GM18526 (cell line): Measurements from ENCODE around the gene ZFAND4.

Experiments
- POLR2A ChIP-seq: IDR thresholded peaks from 3 replicates; pipeline ENCODE4 v1.6.1; 2011; ENCODE audit not compliant: insufficient read length; ENCODE audit errors: extremely low read depth

ZFAND4 gene

GRCh38 chr10:45672181-45673073 lies at the start of gene ZFAND4:
TSS of gene ZFAND4 (minus strand) at chr10:45672772. CDS start at chr10:45663725, 9,047 bp downstream.
- peak; percentile 57 for TF ChIP-seq POLR2A

- no peak for TF ChIP-seq POLR2A
Measured at GRCh38 chr10:45675388-45675787, 2.8 kb upstream of the ZFAND4 start.

GRCh38 chr10:45673074-45673648 lies 589 bp upstream of the ZFAND4 start:
- TF ChIP-seq POLR2A: no peak

- no peak for TF ChIP-seq POLR2A
Measured at GRCh38 chr10:45660876-45661411, 11.6 kb downstream of the ZFAND4 start.

GRCh38 chr10:45657033-45657926 lies 15.3 kb downstream of the ZFAND4 start:
- no peak for TF ChIP-seq POLR2A

DNA sequence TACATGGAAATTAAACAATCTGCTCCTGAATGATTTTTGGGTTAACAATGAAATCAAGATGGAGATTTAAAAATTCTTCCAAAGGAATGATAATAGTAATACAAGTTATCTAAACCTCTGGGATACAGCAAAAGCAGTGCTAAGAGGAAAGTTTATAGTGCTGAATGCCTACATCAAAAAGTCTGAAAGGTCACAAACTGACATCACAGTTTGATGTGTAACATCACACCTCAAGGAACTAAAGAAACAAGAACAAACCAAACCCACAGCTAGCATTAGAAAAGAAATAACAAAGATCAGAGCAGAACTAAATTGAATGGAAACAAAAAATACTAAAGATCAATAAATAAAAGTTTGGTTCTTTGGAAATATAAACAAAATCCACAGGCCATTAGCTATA lies 17.4 kb downstream of the ZFAND4 start:
- no peak for TF ChIP-seq POLR2A

DNA sequence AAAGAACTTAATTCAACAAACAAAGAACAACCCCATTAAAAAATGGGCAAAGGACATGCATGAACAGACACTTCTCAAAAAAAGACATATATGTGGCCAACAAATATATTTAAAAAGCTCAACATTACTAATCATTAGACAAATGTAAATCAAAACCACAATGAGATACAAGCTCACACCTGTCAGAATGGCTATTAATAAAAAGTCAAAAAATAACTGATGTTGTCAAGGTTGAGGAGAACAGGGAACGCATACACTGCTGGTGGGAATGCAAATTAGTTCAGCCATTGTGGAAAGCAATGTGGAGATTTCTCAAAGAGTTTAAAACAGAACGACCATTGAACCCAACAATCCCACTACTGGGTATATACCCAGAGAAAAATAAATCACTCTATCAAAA lies 19.1 kb downstream of the ZFAND4 start:
- no peak for TF ChIP-seq POLR2A

GRCh38 chr10:45652511-45652910 lies 20.1 kb downstream of the ZFAND4 start:
- TF ChIP-seq POLR2A: no peak

DNA sequence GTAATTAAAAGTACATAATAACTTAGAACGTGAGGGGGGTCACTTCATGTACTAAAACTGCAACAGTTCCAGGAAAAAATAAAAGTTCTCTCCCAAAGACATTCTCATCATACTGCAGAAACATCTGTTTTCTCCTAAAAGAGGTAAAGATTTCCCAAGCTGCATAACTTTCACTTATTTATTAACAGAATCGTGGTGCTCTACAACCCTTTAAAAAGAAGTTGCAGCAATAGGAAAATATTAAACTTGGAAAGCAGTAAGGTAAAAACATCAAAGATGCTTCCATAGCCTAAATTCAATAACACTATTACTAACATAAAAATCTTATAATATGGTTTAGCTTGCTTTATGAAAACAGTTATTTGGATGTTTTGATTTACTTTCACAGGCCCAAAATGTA lies 23.3 kb downstream of the ZFAND4 start:
- TF ChIP-seq POLR2A: no peak

- TF ChIP-seq POLR2A: no peak
Measured at GRCh38 chr10:45647118-45647517, 25.5 kb downstream of the ZFAND4 start.

GRCh38 chr10:45646384-45647050 lies 26.1 kb downstream of the ZFAND4 start:
- no peak for TF ChIP-seq POLR2A

DNA sequence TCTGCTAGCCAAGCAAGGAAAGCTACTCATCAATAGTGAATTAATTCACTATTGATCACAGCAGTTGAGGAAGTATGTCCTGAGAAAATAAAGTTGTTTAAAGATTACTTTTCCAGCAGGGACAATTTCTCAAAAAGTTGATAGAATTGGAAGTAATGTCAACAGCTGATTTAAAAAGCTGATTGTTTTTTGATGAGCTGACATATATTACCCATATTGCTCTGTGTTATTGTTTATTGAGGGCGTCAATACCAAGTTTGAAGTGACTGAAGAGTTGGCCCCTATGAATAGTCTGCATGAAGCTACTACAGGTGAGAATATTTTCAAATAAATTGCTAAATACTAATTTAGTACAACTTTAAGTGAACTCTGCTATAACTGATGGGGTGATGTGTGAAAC lies 28.0 kb downstream of the ZFAND4 start:
- TF ChIP-seq POLR2A: no peak

- no peak for TF ChIP-seq POLR2A
Measured at GRCh38 chr10:45640941-45641340, 31.6 kb downstream of the ZFAND4 start.

GRCh38 chr10:45640049-45640448 lies 32.5 kb downstream of the ZFAND4 start:
- TF ChIP-seq POLR2A: no peak

- TF ChIP-seq POLR2A: no peak
Measured at GRCh38 chr10:45627412-45628048, 45.0 kb downstream of the ZFAND4 start.

- no peak for TF ChIP-seq POLR2A
Measured at GRCh38 chr10:45625879-45626278, 46.7 kb downstream of the ZFAND4 start.
